GM18870 (cell line): ENCODE data around the gene HEYL.

ENCODE experiments used
- ATAC-seq: cut with Tn5 transposase; IDR thresholded peaks from one replicate; pipeline ENCODE4 v1.9.1; 2021; ENCODE audit warnings: moderate library complexity; ENCODE audit not compliant: unreplicated experiment

The HEYL gene

GRCh38 chr1:39642796-39643195 lies 3.4 kb upstream of the HEYL start:
- ATAC-seq, result no peak

- no peak for ATAC-seq
Observed at GRCh38 chr1:39640861-39641260, 1.4 kb upstream of the HEYL start.

GRCh38 chr1:39638965-39639304 lies 508 bp downstream of the HEYL start:
- ATAC-seq, result no peak

- no peak for ATAC-seq
Observed at GRCh38 chr1:39637361-39637760, 2.1 kb downstream of the HEYL start.

- no peak for ATAC-seq
Observed at GRCh38 chr1:39635871-39636210, 3.6 kb downstream of the HEYL start.

- no peak for ATAC-seq
Observed at GRCh38 chr1:39635205-39635870, 4.1 kb downstream of the HEYL start.

GRCh38 chr1:39633422-39633821 lies 6.0 kb downstream of the HEYL start:
- ATAC-seq, result no peak

- no peak for ATAC-seq
Observed at GRCh38 chr1:39632682-39633417, 6.6 kb downstream of the HEYL start.

GRCh38 chr1:39632323-39632681 lies 7.1 kb downstream of the HEYL start:
- ATAC-seq, result no peak

GRCh38 chr1:39631361-39632322 lies 7.8 kb downstream of the HEYL start:
- no peak for ATAC-seq

- no peak for ATAC-seq
Observed at GRCh38 chr1:39628807-39629350, 10.6 kb downstream of the HEYL start.

GRCh38 chr1:39626646-39627045 lies 12.8 kb downstream of the HEYL start:
- no peak for ATAC-seq

GRCh38 chr1:39625462-39626273 lies 13.8 kb downstream of the HEYL start:
- ATAC-seq, result no peak

GRCh38 chr1:39625009-39625408 lies 14.4 kb downstream of the HEYL start:
- ATAC-seq, result no peak

GRCh38 chr1:39623053-39623452 lies 16.4 kb downstream of the HEYL start:
- no peak for ATAC-seq

- ATAC-seq, result no peak
Observed at GRCh38 chr1:39622427-39622826, 17.0 kb downstream of the HEYL start.

- ATAC-seq, result no peak
Observed at GRCh38 chr1:39620659-39621165, 18.7 kb downstream of the HEYL start.

GRCh38 chr1:39617488-39618049 lies 21.9 kb downstream of the HEYL start:
- ATAC-seq, result no peak

- no peak for ATAC-seq
Observed at GRCh38 chr1:39615086-39615673, 24.3 kb downstream of the HEYL start.

- ATAC-seq, result no peak
Observed at GRCh38 chr1:39614488-39614887, 25.0 kb downstream of the HEYL start.
